Left forelimb (tissue), 1 donor: ENCODE data around the gene IZUMO2.
"Not testable (repeated sequence)": the region's sequence is repeated elsewhere in the genome, so short reads cannot be mapped to it uniquely, and the experiment has no call there.

ENCODE experiments used
- DNase-seq: peaks from one replicate; pipeline ENCODE4 v3.0.0-alpha.2; 2018; ENCODE audit warnings: low spot score

Gene IZUMO2

GRCh38 chr19:50135856-50136602, 27.1 kb downstream of the IZUMO2 start:
- not testable (repeated sequence) for DNase-seq

GRCh38 chr19:50134777-50135719, 28.0 kb downstream of the IZUMO2 start:
- not testable (repeated sequence) for DNase-seq

GRCh38 chr19:50133518-50134492, 29.3 kb downstream of the IZUMO2 start:
- not testable (repeated sequence) for DNase-seq

- DNase-seq = not testable (repeated sequence)
These were observed 59.1 kb downstream of the IZUMO2 start for GRCh38 chr19:50104012-50104411.

- not testable (repeated sequence) for DNase-seq
These were observed 59.7 kb downstream of the IZUMO2 start for GRCh38 chr19:50103405-50103804.
